ENCODE measurements around the gene FAM107B. TPM values are rescaled to one million over a fixed set of nuclear protein-coding genes. Genes with fewer than 3 reads are reported as not detected.

FAM107B gene
- total RNA-seq, 6 experiments from 2014 or later, result 18.7 to 43.8 (median 40.0) TPM

DNA sequence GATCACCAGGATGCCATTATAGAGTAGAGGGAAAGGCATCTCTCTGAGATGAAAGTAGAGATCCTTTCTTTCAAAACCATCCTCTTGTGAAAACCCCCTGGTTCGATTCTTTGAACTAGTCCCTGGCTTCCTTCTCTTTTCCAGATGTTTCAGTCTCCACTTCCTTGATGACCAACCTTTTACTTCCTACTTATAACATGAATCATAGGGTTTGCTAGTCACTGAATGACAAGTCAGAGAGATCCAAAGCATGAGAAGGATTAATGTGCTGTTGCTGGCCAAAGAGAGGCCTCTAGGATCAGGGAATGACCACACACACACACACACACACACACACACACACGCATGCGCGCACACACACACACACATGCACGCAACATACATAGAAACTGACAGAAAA, 282.9 kb downstream of the FAM107B start:
- Mint-ChIP-seq H3K36me3 (ENCODE audit: low read depth) (no peaks in the 10 kb centered on the region), H3K4me1 (ENCODE audit: low read depth) (peaks cover 14% of the 10 kb centered on the region; the same call in 1 of the 2 replicates), H3K27ac (no peak overlapping the region), H3K4me3 (no peak overlapping the region), H3K9me3 (peaks cover 6% of the 10 kb centered on the region), H3K27me3 (ENCODE audit: insufficient read depth) (peaks cover 21% of the 10 kb centered on the region)
- DNase-seq, result no peak
- TF ChIP-seq, protein P1, sequence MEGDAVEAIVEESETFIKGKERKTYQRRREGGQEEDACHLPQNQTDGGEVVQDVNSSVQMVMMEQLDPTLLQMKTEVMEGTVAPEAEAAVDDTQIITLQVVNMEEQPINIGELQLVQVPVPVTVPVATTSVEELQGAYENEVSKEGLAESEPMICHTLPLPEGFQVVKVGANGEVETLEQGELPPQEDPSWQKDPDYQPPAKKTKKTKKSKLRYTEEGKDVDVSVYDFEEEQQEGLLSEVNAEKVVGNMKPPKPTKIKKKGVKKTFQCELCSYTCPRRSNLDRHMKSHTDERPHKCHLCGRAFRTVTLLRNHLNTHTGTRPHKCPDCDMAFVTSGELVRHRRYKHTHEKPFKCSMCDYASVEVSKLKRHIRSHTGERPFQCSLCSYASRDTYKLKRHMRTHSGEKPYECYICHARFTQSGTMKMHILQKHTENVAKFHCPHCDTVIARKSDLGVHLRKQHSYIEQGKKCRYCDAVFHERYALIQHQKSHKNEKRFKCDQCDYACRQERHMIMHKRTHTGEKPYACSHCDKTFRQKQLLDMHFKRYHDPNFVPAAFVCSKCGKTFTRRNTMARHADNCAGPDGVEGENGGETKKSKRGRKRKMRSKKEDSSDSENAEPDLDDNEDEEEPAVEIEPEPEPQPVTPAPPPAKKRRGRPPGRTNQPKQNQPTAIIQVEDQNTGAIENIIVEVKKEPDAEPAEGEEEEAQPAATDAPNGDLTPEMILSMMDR (IDR thresholded peaks at IDR 0.05), result no peak

DNA sequence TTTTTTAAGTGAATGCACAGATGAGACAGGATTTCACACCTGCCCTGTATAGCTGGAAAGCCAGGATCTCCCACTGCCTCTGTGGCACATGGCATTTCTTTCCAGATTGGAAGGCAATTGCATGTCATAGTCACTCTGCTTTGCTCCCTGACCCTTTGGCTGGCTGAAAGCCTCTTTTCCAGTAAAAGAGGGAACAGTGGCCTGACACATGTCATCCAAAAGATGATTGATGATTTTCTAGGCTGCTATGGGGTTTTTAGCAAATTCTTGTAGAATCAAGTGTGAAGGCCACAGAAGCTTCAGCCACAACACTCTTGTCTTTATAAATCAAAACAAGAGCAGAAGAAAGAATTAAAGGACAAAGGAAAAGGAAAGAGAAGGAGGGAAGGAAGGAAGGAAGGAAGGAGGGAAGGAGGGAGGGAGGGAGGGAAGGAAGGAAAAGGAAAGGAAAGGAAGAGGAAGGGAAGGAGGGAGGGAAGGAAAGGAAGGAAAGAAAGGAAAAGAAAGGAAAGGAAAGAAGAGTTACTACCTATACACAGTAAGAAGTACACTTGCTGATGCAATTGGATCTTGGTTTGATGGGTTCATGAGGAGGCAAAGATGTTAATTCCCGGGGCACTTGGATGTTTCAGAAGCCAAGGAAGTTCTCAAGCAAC, 285.0 kb downstream of the FAM107B start:
- peaks cover 19% of the 10 kb centered on the region; the same call in 1 of the 2 replicates for H3K4me1 Mint-ChIP-seq (ENCODE audit: low read depth)
- TF ChIP-seq, protein P1 (IDR thresholded peaks at IDR 0.05), result no peak

DNA sequence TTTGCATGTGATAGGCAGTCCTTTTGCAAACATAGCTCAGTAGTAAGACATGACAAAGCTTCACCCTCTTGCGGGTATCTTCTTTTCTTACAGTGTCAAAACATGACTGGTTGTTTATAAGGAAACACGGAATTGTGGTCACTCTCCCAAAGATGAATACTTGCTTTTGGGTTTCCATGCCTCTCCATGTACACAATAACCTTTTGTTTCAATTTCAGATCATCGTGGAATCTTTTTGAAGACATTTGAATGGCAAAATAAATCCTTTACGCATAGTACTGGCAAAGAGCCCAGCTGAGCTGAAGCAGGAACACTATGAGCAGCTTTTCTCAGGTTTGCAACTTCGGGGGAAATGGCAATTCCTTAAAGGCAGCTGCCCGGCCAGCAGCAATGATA, 287.2 kb downstream of the FAM107B start:
- H3K27ac Mint-ChIP-seq, result no peak overlapping the region
- H3K4me1 Mint-ChIP-seq (ENCODE audit: low read depth), result peaks cover 19% of the 10 kb centered on the region; the same call in 1 of the 2 replicates
- TF ChIP-seq, protein P1 (IDR thresholded peaks at IDR 0.05), result no peak
- H3K36me3 Mint-ChIP-seq (ENCODE audit: low read depth), result no peaks in the 10 kb centered on the region
- H3K27me3 Mint-ChIP-seq (ENCODE audit: insufficient read depth), result peaks cover 39% of the 10 kb centered on the region
- H3K4me3 Mint-ChIP-seq, result peak overlapping the region; percentile 27; the same call in 1 of the 2 replicates
- peaks cover 6% of the 10 kb centered on the region for H3K9me3 Mint-ChIP-seq
- DNase-seq, result no peak

More for the DNA sequence above, 285.0 kb downstream of the FAM107B start:
- peaks cover 6% of the 10 kb centered on the region for H3K9me3 Mint-ChIP-seq
- H3K4me3 Mint-ChIP-seq, result no peak overlapping the region
- H3K27me3 Mint-ChIP-seq (ENCODE audit: insufficient read depth), result peaks cover 24% of the 10 kb centered on the region
- H3K27ac Mint-ChIP-seq, result no peak overlapping the region
- DNase-seq, result no peak
- H3K36me3 Mint-ChIP-seq (ENCODE audit: low read depth), result no peaks in the 10 kb centered on the region

DNA sequence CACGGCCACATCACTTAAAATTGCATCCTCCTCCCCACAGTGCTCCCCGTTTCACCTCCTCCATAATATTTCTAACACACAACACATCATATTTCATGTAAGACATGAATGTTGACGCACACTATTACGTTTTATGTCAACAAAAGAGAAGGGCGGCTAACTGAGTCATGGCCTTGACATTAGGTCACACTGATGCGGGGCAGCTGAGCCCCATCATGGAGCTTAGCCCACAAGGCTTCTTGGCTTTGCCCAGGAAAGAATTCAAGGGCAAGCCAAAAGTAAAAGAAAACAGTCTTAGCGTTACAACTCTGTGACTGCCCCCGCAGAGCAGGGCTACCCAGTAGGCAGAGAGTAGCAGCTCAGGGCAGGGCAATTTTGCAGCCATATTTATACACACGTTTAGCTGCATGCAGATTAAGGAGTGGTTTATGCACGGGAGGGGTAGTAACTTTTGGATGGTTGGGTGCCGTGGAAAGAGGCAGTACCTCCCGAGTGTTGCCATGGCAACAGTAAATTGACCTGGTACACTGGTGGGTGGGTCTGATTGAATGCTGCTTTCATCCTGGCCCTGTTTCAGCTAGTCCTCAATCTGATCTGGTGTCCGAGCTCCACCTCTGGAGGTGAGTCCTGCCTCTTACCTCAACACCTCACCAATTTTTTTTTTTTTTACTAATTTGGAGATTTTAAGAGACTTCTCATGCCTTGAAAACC, 287.8 kb downstream of the FAM107B start:
- TF ChIP-seq, protein P1 (IDR thresholded peaks at IDR 0.05), result no peak
- Mint-ChIP-seq H3K9me3 (peaks cover 2% of the 10 kb centered on the region), H3K27ac (no peak overlapping the region), H3K4me1 (ENCODE audit: low read depth) (peaks cover 16% of the 10 kb centered on the region; the same call in 1 of the 2 replicates), H3K4me3 (peak overlapping the region; percentile 27; the same call in 1 of the 2 replicates), H3K36me3 (ENCODE audit: low read depth) (no peaks in the 10 kb centered on the region), H3K27me3 (ENCODE audit: insufficient read depth) (peaks cover 41% of the 10 kb centered on the region)
- DNase-seq, result no peak

DNA sequence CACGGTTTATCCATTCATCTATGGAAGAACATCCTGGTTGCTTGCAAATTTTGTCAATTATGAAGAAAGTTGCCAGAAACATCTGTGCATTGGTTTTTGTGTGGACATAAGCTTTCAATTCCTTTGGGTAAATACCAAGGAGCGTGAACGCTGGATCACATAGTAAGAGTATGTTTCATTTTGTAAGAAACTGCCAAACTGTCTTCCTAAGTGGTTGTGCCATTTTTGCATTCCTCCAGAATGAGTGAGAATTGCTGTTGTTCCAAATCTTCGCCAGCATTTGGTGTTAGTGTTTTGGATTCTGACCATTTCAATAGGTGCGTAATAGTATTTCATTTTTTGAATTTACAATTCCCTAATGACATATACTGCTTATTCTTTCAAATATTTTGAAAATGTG, 288.7 kb downstream of the FAM107B start:
- H3K27me3 Mint-ChIP-seq (ENCODE audit: insufficient read depth), result peaks cover 45% of the 10 kb centered on the region
- no peak overlapping the region for H3K4me3 Mint-ChIP-seq
- no peak for DNase-seq
- H3K9me3 Mint-ChIP-seq, result no peaks in the 10 kb centered on the region
- H3K27ac Mint-ChIP-seq, result no peak overlapping the region
- peaks cover 12% of the 10 kb centered on the region; the same call in 1 of the 2 replicates for H3K4me1 Mint-ChIP-seq (ENCODE audit: low read depth)
- H3K36me3 Mint-ChIP-seq (ENCODE audit: low read depth), result no peaks in the 10 kb centered on the region
- TF ChIP-seq, protein P1 (IDR thresholded peaks at IDR 0.05), result no peak
